B cell (primary cell): ENCODE measurements around the gene SCUBE1. TPM values are rescaled to one million over a fixed set of nuclear protein-coding genes. Genes with fewer than 3 reads are reported as not detected.

ENCODE experiments used
- ATAC-seq: fragments of 200-7000 bp; cut with Tn5 transposase; one replicate; pipeline ENCODE4 v1.10.0; 2021; ENCODE audit warnings: low read depth, mild to moderate bottlenecking, moderate number of reproducible peaks, moderate library complexity
- CTCF ChIA-PET: fragments of 350-600 bp; sonication (Branson Sonifier 250); formaldehyde crosslinking; loops from one replicate; lab custom pipeline; 2021; ENCODE audit warnings: antibody characterized with exemption, inconsistent platforms; lab: Charles Lee
- POLR2A ChIA-PET: fragments of 350-600 bp; sonication (Branson Sonifier 250); formaldehyde crosslinking; loops from one replicate; lab custom pipeline; 2021; ENCODE audit warnings: antibody characterized with exemption; lab: Charles Lee
- DNase-seq: peaks from one replicate; pipeline ENCODE4 v3.0.0; 2013
- H2AFZ ChIP-seq: 2 replicates; pipeline ENCODE4 v1.6.1; 2012; ENCODE audit warnings: mild to moderate bottlenecking, low read depth, low read length; ENCODE audit not compliant: insufficient read depth, poor library complexity, severe bottlenecking
- H3K27ac ChIP-seq, 2 donors: 1 replicate in 1 of 2; 2 replicates in 1 of 2; pipeline ENCODE4 v1.5.1; 2012 to 2013; ENCODE audit warnings: low read length in 2 of 2, mild to moderate bottlenecking in 2 of 2, moderate library complexity in 1 of 2
- H3K27me3 ChIP-seq, 4 experiments: fragments of 200-600 bp in 1 of 4; sonication (generic) in 1 of 4; replicated peaks in 1 of 4; 1 replicate in 2 of 4; 2 replicates in 2 of 4; pipeline versions ENCODE4 v1.6.1 to v1.7.0; 2013 to 2016; ENCODE audit warnings: low read length in 3 of 4, mild to moderate bottlenecking in 2 of 4, mixed read lengths in 1 of 4, moderate library complexity in 1 of 4; ENCODE audit not compliant: insufficient read depth in 4 of 4, control insufficient read depth in 3 of 4; ENCODE audit errors: control extremely low read depth in 1 of 4
- H3K36me3 ChIP-seq, 2 experiments: replicated peaks in 1 of 2; 1 replicate in 1 of 2; 2 replicates in 1 of 2; pipeline versions ENCODE4 v1.6.1 to v1.7.1; 2013; ENCODE audit warnings: low read length in 1 of 2; ENCODE audit not compliant: insufficient read depth in 2 of 2, control insufficient read depth in 1 of 2; ENCODE audit errors: control extremely low read depth in 1 of 2, extremely low read depth in 1 of 2
- H3K4me1 ChIP-seq, 2 donors: fragments of 200-600 bp in 1 of 2; sonication (generic) in 1 of 2; 1 replicate in 1 of 2; 2 replicates in 1 of 2; pipeline versions ENCODE4 v1.5.1 to v1.6.1; 2013 to 2017; ENCODE audit warnings: low read length in 2 of 2; ENCODE audit not compliant: control insufficient read depth in 2 of 2, insufficient read depth in 2 of 2
- H3K4me2 ChIP-seq: replicated peaks from 2 replicates; pipeline ENCODE3; 2012; ENCODE audit warnings: mild to moderate bottlenecking, low read depth, low read length; ENCODE audit not compliant: poor library complexity, severe bottlenecking
- H3K4me3 ChIP-seq, 5 experiments: fragments of 200-600 bp in 1 of 5; sonication (generic) in 1 of 5; 1 replicate in 3 of 5; 2 replicates in 2 of 5; pipeline versions ENCODE4 v1.5.1 to v1.7.0; 2011 to 2016; ENCODE audit warnings: low read length in 4 of 5, mild to moderate bottlenecking in 4 of 5, low read depth in 2 of 5, control low read depth in 1 of 5, moderate library complexity in 1 of 5; ENCODE audit not compliant: insufficient read depth in 1 of 5; ENCODE audit errors: control extremely low read depth in 1 of 5, extremely low read depth in 1 of 5
- H3K79me2 ChIP-seq: fragments of 200-600 bp; sonication (generic); one replicate; pipeline ENCODE4 v1.6.0; 2016; ENCODE audit warnings: low read length; ENCODE audit not compliant: control insufficient read depth, insufficient read depth
- H3K9ac ChIP-seq: fragments of 200-600 bp; sonication (generic); 2 replicates; pipeline ENCODE4 v1.6.1; 2017; ENCODE audit warnings: mild to moderate bottlenecking, low read length, moderate library complexity
- H3K9me3 ChIP-seq, 3 donors: one replicate each; pipeline versions ENCODE4 v1.6.1 to v1.7.1; 2013; ENCODE audit warnings: low read length in 2 of 3; ENCODE audit not compliant: control insufficient read depth in 2 of 3, insufficient read depth in 1 of 3; ENCODE audit errors: control extremely low read depth in 1 of 3
- H4K20me1 ChIP-seq: 2 replicates; pipeline ENCODE4 v1.6.0; 2012; ENCODE audit warnings: mild to moderate bottlenecking, low read length; ENCODE audit not compliant: insufficient read depth, control insufficient read depth, poor library complexity, severe bottlenecking
- H3K27ac Mint-ChIP-seq: one replicate; pipeline ENCODE4 v1.8.0; 2021; ENCODE audit warnings: mixed read lengths
- H3K27me3 Mint-ChIP-seq: one replicate; pipeline ENCODE4 v1.8.0; 2021; ENCODE audit warnings: mixed read lengths
- H3K4me1 Mint-ChIP-seq: one replicate; pipeline ENCODE4 v1.8.0; 2021; ENCODE audit warnings: mixed read lengths
- H3K4me3 Mint-ChIP-seq: one replicate; pipeline ENCODE4 v1.8.0; 2021; ENCODE audit warnings: mixed read lengths
- H3K9me3 Mint-ChIP-seq: one replicate; pipeline ENCODE4 v1.8.0; 2022; ENCODE audit warnings: mixed read lengths; ENCODE audit not compliant: insufficient read depth
- CTCF ChIP-seq: fragments of 200-600 bp; IDR thresholded peaks from one replicate; pipeline ENCODE4 v1.8.0; 2022; ENCODE audit warnings: antibody characterized with exemption, mild to moderate bottlenecking
- EZH2 ChIP-seq: IDR thresholded peaks from 2 replicates; pipeline ENCODE4 v1.6.1; 2012; ENCODE audit warnings: borderline replicate concordance, low read depth, mild to moderate bottlenecking, moderate library complexity, low read length; ENCODE audit not compliant: insufficient read depth, poor library complexity, severe bottlenecking
- WGBS: methylation state at CpG from one replicate; pipeline ENCODE4 v1.1.5; 2013; ENCODE audit warnings: missing lambda C conversion rate; ENCODE audit not compliant: insufficient coverage; 5-methylcytosine and 5-hydroxymethylcytosine counted together
- intact Hi-C: fragments of 100-400 bp; cut with micrococcal nuclease; formaldehyde crosslinking; loops from one replicate; pipeline ENCODE4 v1.10.0; 2022
- polyA plus RNA-seq: library from polyadenylated mRNA; depleted of rRNA; stranded (reverse); fragments of >200 nt; gene quantifications from 2 replicates; pipeline ENCODE4 v1.2.3, GENCODE V29; 2012
- total RNA-seq, 2 donors: library from RNA; stranded (reverse); fragments of 120-200 nt in 1 of 2; gene quantifications; 1 replicate in 1 of 2; 2 replicates in 1 of 2; pipeline versions ENCODE4 v1.2.3 to v1.2.4, GENCODE V29; 2013 to 2022

Gene SCUBE1
- total and polyA plus RNA-seq, 2 donors (not counting 1 experiment from before 2014, with no cell fraction given), result not detected

- H2AFZ ChIP-seq, result no peak overlapping the region
- no peak overlapping the region for H3K27ac ChIP-seq
- H3K79me2 ChIP-seq, result no peaks in the 10 kb centered on the region
- DNase-seq, result no peak
- Mint-ChIP-seq H3K4me3 (no peak overlapping the region), H3K27me3 (peaks cover 25% of the 10 kb centered on the region), H3K9me3 (no peaks in the 10 kb centered on the region), H3K4me1 (peaks cover 5% of the 10 kb centered on the region), H3K27ac (no peak overlapping the region)
- no peak for TF ChIP-seq EZH2
- TF ChIP-seq CTCF, result no peak
- CTCF ChIA-PET, result interaction anchor here (1.0 kb wide), 1 partner anchor 77 kb away, joined by 3 read pairs; no protein-coding TSS in a partner anchor
- H3K9me3 ChIP-seq, result no peaks in the 10 kb centered on the region
- peaks cover 0 to 8% (median 0%) of the 10 kb centered on the region in 4 experiments for H3K27me3 ChIP-seq
- no peaks in the 10 kb centered on the region for H3K36me3 ChIP-seq
- intact Hi-C loops, result no loop called here
- H3K9ac ChIP-seq, result no peak overlapping the region
- POLR2A ChIA-PET, result no interaction called here
- 96% methylated on average over 7 of the region's 16 CpGs for WGBS
- H3K4me1 ChIP-seq, result peaks cover 3 to 5% of the 10 kb centered on the region in 2 donors
- no peak overlapping the region for H3K4me2 ChIP-seq
- H4K20me1 ChIP-seq, result no peaks in the 10 kb centered on the region
- no peak for ATAC-seq
- no peak overlapping the region for H3K4me3 ChIP-seq
Measured at GRCh38 chr22:43269246-43269645, 73.9 kb downstream of the SCUBE1 start.

GRCh38 chr22:43267981-43268660 lies 75.1 kb downstream of the SCUBE1 start:
- DNase-seq (no peak), ATAC-seq (no peak)
- Mint-ChIP-seq H3K4me1 (peaks cover 16% of the 10 kb centered on the region), H3K27ac (no peak overlapping the region), H3K9me3 (no peaks in the 10 kb centered on the region), H3K27me3 (peaks cover 30% of the 10 kb centered on the region), H3K4me3 (no peak overlapping the region)
- Histone ChIP-seq H3K27me3 (peaks cover 0 to 16% (median 1%) of the 10 kb centered on the region in 4 experiments), H2AFZ (no peak overlapping the region), H3K79me2 (no peaks in the 10 kb centered on the region), H3K9ac (no peak overlapping the region), H3K4me2 (no peak overlapping the region), H4K20me1 (no peaks in the 10 kb centered on the region), H3K4me3 (no peak overlapping the region), H3K36me3 (no peaks in the 10 kb centered on the region), H3K27ac (no peak overlapping the region), H3K4me1 (peaks cover 14 to 16% of the 10 kb centered on the region in 2 donors), H3K9me3 (no peaks in the 10 kb centered on the region)
- WGBS, result 90% methylated on average over 9 of the region's 13 CpGs
- TF ChIP-seq EZH2, result no peak
- TF ChIP-seq CTCF, result no peak
- POLR2A ChIA-PET, result no interaction called here
- CTCF ChIA-PET, result no interaction called here
- intact Hi-C loops, result no loop called here
